H9 (cell line): Measurements from ENCODE around the gene UBAC1. TPM values are rescaled to one million over a fixed set of nuclear protein-coding genes. Genes with fewer than 3 reads are reported as not detected.

ENCODE experiments used
- DNase-seq: peaks from one replicate; pipeline ENCODE4 v3.0.0-alpha.2; 2017
- H2AFZ ChIP-seq: one replicate; pipeline ENCODE4 v1.6.1; 2013; ENCODE audit warnings: mild to moderate bottlenecking, low read length, control low read depth, moderate library complexity
- H2AK5ac ChIP-seq: 2 replicates; pipeline ENCODE4 v1.6.1; 2013; ENCODE audit warnings: low read length, control low read depth, mixed read lengths; ENCODE audit not compliant: insufficient read length
- H2BK120ac ChIP-seq: one replicate; pipeline ENCODE4 v1.6.1; 2013; ENCODE audit warnings: low read depth, mild to moderate bottlenecking, low read length, control low read depth, inconsistent platforms; ENCODE audit not compliant: poor library complexity, severe bottlenecking
- H2BK12ac ChIP-seq: 2 replicates; pipeline ENCODE4 v1.6.1; 2013; ENCODE audit warnings: low read length, control low read depth, mixed read lengths, low read depth; ENCODE audit not compliant: insufficient read length
- H2BK15ac ChIP-seq: 2 replicates; pipeline ENCODE4 v1.6.1; 2013; ENCODE audit warnings: low read depth, low read length, control low read depth
- H2BK20ac ChIP-seq: one replicate; pipeline ENCODE4 v1.6.1; 2013; ENCODE audit warnings: low read depth, mild to moderate bottlenecking, low read length, control low read depth, inconsistent platforms; ENCODE audit not compliant: poor library complexity, severe bottlenecking
- H2BK5ac ChIP-seq: 2 replicates; pipeline ENCODE4 v1.6.1; 2013; ENCODE audit warnings: low read length, control low read depth, mixed read lengths; ENCODE audit not compliant: insufficient read length
- H3K14ac ChIP-seq: 2 replicates; pipeline ENCODE4 v1.6.1; 2013; ENCODE audit warnings: low read length, control low read depth; ENCODE audit not compliant: insufficient read depth
- H3K18ac ChIP-seq: 2 replicates; pipeline ENCODE4 v1.6.1; 2013; ENCODE audit warnings: low read depth, mild to moderate bottlenecking, mixed read lengths, low read length, control low read depth; ENCODE audit not compliant: insufficient read length
- H3K23ac ChIP-seq: 2 replicates; pipeline ENCODE4 v1.6.1; 2013; ENCODE audit warnings: low read length, control low read depth, mixed read lengths, low read depth; ENCODE audit not compliant: insufficient read length
- H3K23me2 ChIP-seq: 2 replicates; pipeline ENCODE4 v1.6.1; 2013; ENCODE audit warnings: low read depth, mild to moderate bottlenecking, mixed read lengths, low read length, control low read depth; ENCODE audit not compliant: insufficient read length, poor library complexity, severe bottlenecking
- H3K27ac ChIP-seq: 2 replicates; pipeline ENCODE4 v1.5.1; 2013; ENCODE audit warnings: low read length, control low read depth, mixed read lengths, low read depth; ENCODE audit not compliant: insufficient read length
- H3K27me3 ChIP-seq: 2 replicates; pipeline ENCODE4 v1.6.1; 2013; ENCODE audit warnings: low read length, control low read depth, inconsistent platforms; ENCODE audit not compliant: insufficient read depth
- H3K4ac ChIP-seq: 2 replicates; pipeline ENCODE4 v1.6.1; 2013; ENCODE audit warnings: low read depth, mild to moderate bottlenecking, control low read depth, inconsistent platforms, low read length, moderate library complexity
- H3K4me1 ChIP-seq: 2 replicates; pipeline ENCODE4 v1.6.1; 2013; ENCODE audit warnings: low read length, control low read depth, inconsistent platforms; ENCODE audit not compliant: insufficient read depth
- H3K4me2 ChIP-seq: 2 replicates; pipeline ENCODE4 v1.6.1; 2013; ENCODE audit warnings: low read length, control low read depth, mixed read lengths; ENCODE audit not compliant: insufficient read length, insufficient read depth
- H3K56ac ChIP-seq: 2 replicates; pipeline ENCODE4 v1.6.1; 2013; ENCODE audit warnings: low read depth, mild to moderate bottlenecking, mixed read lengths, low read length, control low read depth; ENCODE audit not compliant: insufficient read length
- H3K79me1 ChIP-seq: 2 replicates; pipeline ENCODE4 v1.6.1; 2013; ENCODE audit warnings: low read depth, mild to moderate bottlenecking, moderate library complexity, low read length, control low read depth, inconsistent platforms; ENCODE audit not compliant: insufficient read depth, poor library complexity, severe bottlenecking
- H3K79me2 ChIP-seq: 2 replicates; pipeline ENCODE4 v1.6.1; 2013; ENCODE audit warnings: low read length, control low read depth, inconsistent platforms; ENCODE audit not compliant: insufficient read depth
- H3K9ac ChIP-seq: 2 replicates; pipeline ENCODE4 v1.6.1; 2013; ENCODE audit warnings: low read length, control low read depth, mixed read lengths; ENCODE audit not compliant: insufficient read length; ENCODE audit errors: extremely low read depth
- H3K9me3 ChIP-seq: one replicate; pipeline ENCODE4 v1.6.1; 2013; ENCODE audit warnings: low read depth, low read length, inconsistent platforms; ENCODE audit not compliant: control insufficient read depth
- H3T11ph ChIP-seq: one replicate; pipeline ENCODE4 v1.6.1; 2013; ENCODE audit warnings: mild to moderate bottlenecking, low read length, control low read depth, inconsistent platforms
- H4K20me1 ChIP-seq: one replicate; pipeline ENCODE4 v1.6.1; 2013; ENCODE audit not compliant: control insufficient read depth, insufficient read length, insufficient read depth
- H4K5ac ChIP-seq: 2 replicates; pipeline ENCODE4 v1.6.1; 2013; ENCODE audit warnings: low read depth, mild to moderate bottlenecking, mixed read lengths, low read length, control low read depth; ENCODE audit not compliant: insufficient read length
- H4K8ac ChIP-seq: replicated peaks from 2 replicates; pipeline ENCODE4 v1.6.1; 2013; ENCODE audit warnings: low read length, control low read depth, mixed read lengths, low read depth; ENCODE audit not compliant: insufficient read length
- H4K91ac ChIP-seq: 2 replicates; pipeline ENCODE4 v1.6.1; 2013; ENCODE audit warnings: low read depth, mild to moderate bottlenecking, moderate library complexity, mixed read lengths, low read length, control low read depth; ENCODE audit not compliant: insufficient read length
- H3K27ac Mint-ChIP-seq, 3 experiments: 2 replicates in 2 of 3; 3 replicates in 1 of 3; pipeline ENCODE4 v1.8.0; 2020 to 2021; ENCODE audit warnings: mixed read lengths in 3 of 3, mild to moderate bottlenecking in 1 of 3, moderate library complexity in 1 of 3
- H3K27me3 Mint-ChIP-seq: 2 replicates; pipeline ENCODE4 v1.8.0; 2021; ENCODE audit warnings: low read depth, mild to moderate bottlenecking, moderate library complexity, mixed read lengths
- H3K36me3 Mint-ChIP-seq, 3 experiments: 2 replicates in 2 of 3; 3 replicates in 1 of 3; pipeline ENCODE4 v1.8.0; 2020 to 2021; ENCODE audit warnings: low read depth in 3 of 3, mixed read lengths in 3 of 3; ENCODE audit not compliant: insufficient read depth in 1 of 3
- H3K4me1 Mint-ChIP-seq, 2 experiments: 2 replicates each; pipeline ENCODE4 v1.8.0; 2020; ENCODE audit warnings: mixed read lengths in 2 of 2
- H3K4me3 Mint-ChIP-seq, 2 experiments: 2 replicates in 1 of 2; 3 replicates in 1 of 2; pipeline ENCODE4 v1.8.0; 2020 to 2021; ENCODE audit warnings: mild to moderate bottlenecking in 2 of 2, mixed read lengths in 2 of 2, moderate library complexity in 1 of 2
- H3K9me3 Mint-ChIP-seq, 2 experiments: 2 replicates in 1 of 2; 3 replicates in 1 of 2; pipeline ENCODE4 v1.8.0; 2020; ENCODE audit warnings: mild to moderate bottlenecking in 2 of 2, mixed read lengths in 2 of 2, moderate library complexity in 1 of 2
- CTCF ChIP-seq: fragments of 200-600 bp; sonication (generic); conservative IDR thresholded peaks from 3 replicates; pipeline ENCODE4 v1.8.0; 2021; ENCODE audit warnings: antibody characterized with exemption, mild to moderate bottlenecking
- WGBS: extraction: QIAGEN DNeasy Blood & Tissue Kit; methylation state at CpG from one replicate; pipeline ENCODE4 v1.1.7; 2013; ENCODE audit warnings: missing lambda C conversion rate, low lambda C conversion rate, mixed read lengths; ENCODE audit not compliant: insufficient read length; ENCODE audit errors: extremely low coverage; 5-methylcytosine and 5-hydroxymethylcytosine counted together
- total RNA-seq: library from RNA; stranded (reverse); gene quantifications from 2 replicates; pipeline ENCODE4 v1.2.1, GENCODE V29; 2021

UBAC1 gene
- total RNA-seq, 1 experiment from 2014 or later: 47.5 TPM

- Histone ChIP-seq H3K79me2 (no peaks in the 10 kb centered on the region), H4K8ac (no peak overlapping the region), H3K56ac (no peak overlapping the region), H3K14ac (no peak overlapping the region), H3K4me1 (no peaks in the 10 kb centered on the region), H3K23ac (no peak overlapping the region), H2BK5ac (no peak overlapping the region), H3K18ac (no peak overlapping the region), H2AK5ac (no peak overlapping the region), H3K9me3 (no peaks in the 10 kb centered on the region), H3K27me3 (no peaks in the 10 kb centered on the region), H3K9ac (no peak overlapping the region), H4K20me1 (peaks cover 3% of the 10 kb centered on the region), H2BK20ac (no peak overlapping the region), H4K91ac (no peak overlapping the region), H3T11ph (no peak overlapping the region), H2BK120ac (no peak overlapping the region), H2BK12ac (no peak overlapping the region), H2AFZ (no peak overlapping the region), H3K4me2 (no peak overlapping the region), H3K27ac (no peak overlapping the region), H3K23me2 (no peaks in the 10 kb centered on the region), H2BK15ac (no peak overlapping the region), H3K79me1 (no peaks in the 10 kb centered on the region), H3K4ac (no peak overlapping the region), H4K5ac (no peak overlapping the region)
- Mint-ChIP-seq H3K36me3 (peaks cover 47 to 82% (median 74%) of the 10 kb centered on the region in 3 experiments), H3K27me3 (no peaks in the 10 kb centered on the region), H3K27ac (peak overlapping the region; percentile 38 to 68 (median 48); a peak in 5 of 7 replicates), H3K4me1 (no peaks in the 10 kb centered on the region), H3K9me3 (peaks cover 9 to 10% of the 10 kb centered on the region in 2 experiments; a peak in 4 of 5 replicates), H3K4me3 (no peak overlapping the region; a peak in 1 of 5 replicates)
- no peak for TF ChIP-seq CTCF
- no peak for DNase-seq
- WGBS: no CpG with 5 or more reads among the region's 33 CpGs
These were observed 21.6 kb downstream of the UBAC1 start for GRCh38 chr9:135939351-135940265.
